Prostate gland (tissue), 2 donors: ENCODE results near the gene TNKS1BP1.

Experiments used
- CTCF ChIP-seq, 4 experiments: fragments of 200-600 bp in 2 of 4; fragments of 450-650 bp in 2 of 4; sonication (generic) in 2 of 4; IDR thresholded peaks; 1 replicate in 3 of 4; 2 replicates in 1 of 4; pipeline ENCODE4 v1.5.1; 2016 to 2019; ENCODE audit warnings: antibody characterized with exemption in 4 of 4, mild to moderate bottlenecking in 2 of 4, moderate library complexity in 2 of 4
- POLR2A ChIP-seq: fragments of 450-650 bp; IDR thresholded peaks from one replicate; pipeline ENCODE4 v1.6.1; 2016; ENCODE audit warnings: antibody characterized with exemption, mild to moderate bottlenecking

DNA sequence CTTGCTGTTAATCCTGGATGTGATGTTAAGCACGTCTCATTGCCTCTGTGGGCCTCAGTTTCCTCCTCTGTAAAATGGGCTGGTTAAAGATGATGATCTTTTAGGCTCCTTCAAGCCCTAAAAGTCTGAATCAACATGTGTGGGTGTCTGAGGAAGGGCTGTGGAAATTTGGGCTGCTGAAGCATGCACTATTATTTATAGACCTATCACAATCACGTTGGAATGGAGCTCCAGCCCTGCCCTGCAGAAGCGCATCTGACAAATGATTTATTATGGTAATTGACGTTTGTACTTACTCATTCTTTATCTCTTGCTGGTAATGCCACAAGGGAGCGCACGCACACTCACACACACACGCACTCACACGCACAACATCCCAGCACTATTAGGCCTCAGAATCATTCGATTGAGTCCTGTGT, 33.8 kb upstream of the TNKS1BP1 start:
- TF ChIP-seq CTCF (IDR thresholded peaks at IDR 0.05) (no peak), POLR2A (no peak)
